Urothelium cell line (cell line): ENCODE measurements around the gene AFDN.

Source experiments
- DNase-seq: peaks from one replicate; pipeline ENCODE4 v3.0.0; 2011; ENCODE audit warnings: low spot score, mixed read lengths
- FAIRE-seq: peaks from 2 replicates; lab custom pipeline; 2011; peaks lifted over from hg19 to GRCh38; lab: Jason Lieb, UNC

AFDN gene

GRCh38 chr6:168013250-168013915 is 186.7 kb downstream of the AFDN start:
- FAIRE-seq (no peak), DNase-seq (no peak)

GRCh38 chr6:168014428-168014827 is 187.7 kb downstream of the AFDN start:
- DNase-seq, result no peak
- FAIRE-seq, result no peak

- no peak for DNase-seq
- no peak for FAIRE-seq
These were observed 188.3 kb downstream of the AFDN start for GRCh38 chr6:168015009-168015408.

- no peak for FAIRE-seq
- no peak for DNase-seq
These were observed 188.9 kb downstream of the AFDN start for GRCh38 chr6:168015482-168016175.

DNA sequence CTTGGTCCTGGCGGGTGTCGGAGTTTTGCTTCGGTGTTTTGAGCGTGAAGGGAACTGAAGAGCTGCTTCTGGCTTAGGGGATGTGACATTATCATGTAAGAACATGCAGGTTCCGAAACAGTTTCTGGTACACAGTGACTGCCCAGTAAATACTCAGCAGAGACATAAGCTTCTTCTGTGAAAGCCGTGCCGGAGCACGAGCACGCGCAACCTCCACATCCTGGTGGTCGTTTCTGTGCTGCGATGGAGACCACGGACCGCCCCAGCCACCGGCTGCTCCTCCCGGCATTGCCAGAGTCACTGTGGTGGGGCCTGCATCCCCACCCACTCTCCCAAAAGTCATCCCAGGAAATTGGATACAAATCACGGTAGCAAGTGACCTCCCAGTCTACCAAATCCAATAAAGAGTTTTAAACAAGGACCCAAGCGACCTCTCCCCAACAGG is 189.5 kb downstream of the AFDN start:
- DNase-seq, result no peak
- FAIRE-seq, result no peak

DNA sequence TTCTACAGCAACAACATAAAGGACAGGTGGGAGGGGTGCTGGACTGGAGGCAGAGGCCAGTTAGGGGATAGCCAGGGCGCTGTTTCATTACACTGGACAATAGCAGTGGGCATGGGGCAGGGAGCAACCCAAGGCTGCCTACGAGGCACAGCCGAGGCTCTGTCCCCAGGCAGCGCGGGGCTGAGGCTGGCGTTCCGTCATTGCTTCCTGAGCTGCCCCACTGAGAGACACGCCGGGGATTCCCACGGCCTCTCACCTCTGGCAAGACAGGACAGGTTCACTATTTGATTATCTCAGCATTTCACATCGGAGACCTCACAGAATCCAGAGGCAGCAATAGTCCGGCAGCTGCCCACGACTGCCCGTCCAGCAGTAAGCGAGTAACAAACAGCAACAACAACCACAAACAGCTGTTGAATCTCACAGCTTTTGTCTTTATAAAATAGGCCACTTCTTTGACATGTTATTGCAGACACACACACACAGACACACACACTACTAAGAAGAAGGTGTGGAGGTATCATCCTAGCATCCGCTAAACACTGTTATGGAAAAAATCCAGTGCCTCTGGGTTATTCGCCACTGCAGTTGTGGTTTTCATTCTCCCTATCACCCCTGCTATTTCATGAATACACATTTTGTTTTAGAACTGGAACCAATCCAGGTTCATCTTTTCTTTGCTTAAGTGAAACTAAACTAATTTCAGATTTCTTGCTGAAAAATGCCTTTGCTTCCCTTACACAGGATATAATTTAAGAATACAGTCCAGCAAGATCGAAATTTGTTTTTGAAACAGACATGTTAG is 190.2 kb downstream of the AFDN start:
- no peak for FAIRE-seq
- no peak for DNase-seq

DNA sequence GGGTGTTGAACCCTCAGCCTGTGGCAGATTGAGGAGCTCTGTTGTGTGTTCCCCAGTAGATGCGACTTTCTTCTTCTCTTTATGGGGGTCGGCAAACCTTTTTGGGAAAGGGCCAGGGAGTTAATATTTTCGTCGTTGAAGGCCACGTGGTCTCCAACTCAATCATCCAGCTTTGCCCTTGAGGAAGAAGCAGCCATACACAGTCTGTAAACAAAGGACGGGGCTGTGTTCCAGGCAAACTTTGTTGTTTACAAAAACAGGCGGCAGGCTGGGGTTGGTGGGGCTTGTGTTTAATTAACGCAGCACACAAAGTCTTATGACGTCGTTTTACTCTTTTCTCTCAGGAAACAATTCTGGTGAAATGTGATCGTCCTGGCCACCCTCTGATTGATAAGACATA is 190.9 kb downstream of the AFDN start:
- no peak for FAIRE-seq
- DNase-seq, result no peak

DNA sequence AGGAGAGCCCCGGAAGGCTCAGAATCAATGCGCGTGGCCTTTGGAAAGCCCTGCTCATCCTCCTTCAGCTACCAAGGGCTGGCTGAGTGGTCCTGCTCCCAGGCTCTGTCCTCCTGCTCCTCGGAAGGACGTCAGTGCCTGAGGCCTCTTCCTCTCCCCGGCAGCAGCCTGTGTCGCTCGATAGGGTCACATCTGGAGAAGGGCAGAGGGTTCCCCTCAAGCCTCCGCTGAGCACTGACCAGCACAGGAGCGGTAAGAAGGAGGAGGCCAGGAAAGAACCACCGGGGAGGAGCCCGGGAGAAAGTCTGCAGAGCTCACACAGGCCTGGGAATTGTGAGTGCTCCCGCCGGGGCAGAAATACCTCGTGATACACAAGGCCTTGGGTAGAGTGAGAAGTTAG is 192.0 kb downstream of the AFDN start:
- no peak for FAIRE-seq

DNA sequence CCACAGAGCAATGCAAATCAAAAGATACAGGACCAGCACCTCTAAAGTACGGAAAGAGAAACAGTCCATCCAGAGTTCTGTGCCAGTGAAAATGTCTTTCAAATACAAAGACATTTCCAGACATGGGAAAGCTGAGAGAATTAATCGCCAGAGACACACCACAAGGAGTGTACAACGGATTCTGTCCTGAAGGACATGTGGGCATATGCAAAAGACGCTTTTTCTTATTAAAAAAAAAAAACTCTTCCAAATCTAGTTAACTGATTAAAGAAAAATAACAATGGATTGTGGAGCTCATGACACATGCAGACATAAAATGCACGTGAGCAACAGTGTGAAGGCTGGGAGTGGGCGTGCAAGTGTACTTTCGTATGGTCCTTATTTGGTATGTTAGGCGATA is 193.5 kb downstream of the AFDN start:
- no peak for FAIRE-seq

More for the DNA sequence above, 192.0 kb downstream of the AFDN start:
- DNase-seq, result no peak

GRCh38 chr6:168021581-168021980 is 194.9 kb downstream of the AFDN start:
- no peak for DNase-seq

More for the DNA sequence above, 193.5 kb downstream of the AFDN start:
- no peak for DNase-seq

More at GRCh38 chr6:168021581-168021980, 194.9 kb downstream of the AFDN start:
- no peak for FAIRE-seq
